Endothelial cell of umbilical vein (primary cell): ENCODE measurements around the gene SLC9A9. TPM values are rescaled to one million over a fixed set of nuclear protein-coding genes. Genes with fewer than 3 reads are reported as not detected.

Experiments
- BruUV-seq: library from RNA; stranded (reverse); fragments of 400-500 nt; replicated peaks from 2 replicates; lab custom pipeline; 2021; lab: Mats Ljungman, UMichigan
- CTCF ChIA-PET: fragments of 300-600, 350-600 bp; sonication (Branson Sonifier 250); formaldehyde crosslinking; loops from one replicate; lab custom pipeline; 2021; ENCODE audit warnings: antibody characterized with exemption, inconsistent platforms; lab: Charles Lee
- POLR2A ChIA-PET: fragments of 300-600, 350-600 bp; sonication (Branson Sonifier 250); formaldehyde crosslinking; loops from one replicate; lab custom pipeline; 2021; ENCODE audit warnings: antibody characterized with exemption, inconsistent platforms; lab: Charles Lee
- DNase-seq: peaks from one replicate; pipeline ENCODE4 v3.0.0-alpha.2; 2011; ENCODE audit warnings: low read depth, low spot score
- FAIRE-seq: peaks from 2 replicates; lab custom pipeline; 2011; peaks lifted over from hg19 to GRCh38; lab: Jason Lieb, UNC
- H2AFZ ChIP-seq: 2 replicates; pipeline ENCODE4 v1.6.0; 2012; ENCODE audit warnings: low read depth, low read length, control low read depth, inconsistent platforms
- H3K27ac ChIP-seq: 2 replicates; pipeline ENCODE4 v1.5.1; 2011; ENCODE audit warnings: low read depth, mild to moderate bottlenecking, control low read depth, low read length, moderate library complexity; ENCODE audit not compliant: insufficient read depth
- H3K27me3 ChIP-seq, 2 experiments: 2 replicates each; pipeline versions ENCODE4 v1.6.0 to v1.6.1; 2011; ENCODE audit warnings: low read length in 2 of 2, mixed read lengths in 1 of 2; ENCODE audit not compliant: control insufficient read depth in 2 of 2, insufficient read depth in 2 of 2
- H3K36me3 ChIP-seq, 2 experiments: 2 replicates in 1 of 2; 3 replicates in 1 of 2; pipeline ENCODE4 v1.5.1; 2011; ENCODE audit warnings: low read length in 2 of 2, mild to moderate bottlenecking in 1 of 2, moderate library complexity in 1 of 2; ENCODE audit not compliant: control insufficient read depth in 2 of 2, insufficient read depth in 2 of 2; ENCODE audit errors: extremely low read depth in 1 of 2
- H3K4me1 ChIP-seq: 3 replicates; pipeline ENCODE4 v1.5.1; 2011; ENCODE audit warnings: mild to moderate bottlenecking, low read length; ENCODE audit not compliant: control insufficient read depth, insufficient read depth; ENCODE audit errors: extremely low read depth
- H3K4me2 ChIP-seq: 2 replicates; pipeline ENCODE4 v1.6.1; 2011; ENCODE audit warnings: low read length, control low read depth, mixed read lengths; ENCODE audit not compliant: insufficient read depth
- H3K4me3 ChIP-seq, 3 experiments: fragments of 200-600 bp in 1 of 3; sonication (generic), shearing (Covaris generic) in 1 of 3; replicated peaks in 1 of 3; 2 replicates each; pipeline ENCODE4 v1.5.1; 2011 to 2016; ENCODE audit warnings: control low read depth in 3 of 3, low read length in 3 of 3, mild to moderate bottlenecking in 2 of 3, inconsistent platforms in 1 of 3, low read depth in 1 of 3, moderate library complexity in 1 of 3; ENCODE audit not compliant: insufficient read depth in 1 of 3
- H3K79me2 ChIP-seq: 2 replicates; pipeline ENCODE4 v1.6.0; 2012; ENCODE audit warnings: low read length, inconsistent platforms; ENCODE audit not compliant: control insufficient read depth, insufficient read depth
- H3K9ac ChIP-seq: replicated peaks from 2 replicates; pipeline ENCODE3; 2011; ENCODE audit warnings: low read length, control low read depth; ENCODE audit not compliant: insufficient read depth; ENCODE audit errors: extremely low read depth
- H3K9me1 ChIP-seq: replicated peaks from 3 replicates; pipeline ENCODE4 v1.6.0; 2011; ENCODE audit warnings: mild to moderate bottlenecking, low read length; ENCODE audit not compliant: control insufficient read depth, insufficient read depth; ENCODE audit errors: extremely low read depth
- H3K9me3 ChIP-seq: replicated peaks from 2 replicates; pipeline ENCODE4 v1.5.1; 2012; ENCODE audit warnings: low read length, inconsistent platforms; ENCODE audit not compliant: control insufficient read depth, insufficient read depth
- H4K20me1 ChIP-seq: replicated peaks from 2 replicates; pipeline ENCODE3; 2011; ENCODE audit warnings: mild to moderate bottlenecking, low read length; ENCODE audit not compliant: control insufficient read depth, insufficient read depth; ENCODE audit errors: extremely low read depth
- CTCF ChIP-seq, 2 donors: IDR thresholded peaks; 1 replicate in 1 of 2; 2 replicates in 1 of 2; pipeline ENCODE4 v1.5.1; 2011; ENCODE audit warnings: low read length in 2 of 2, mild to moderate bottlenecking in 2 of 2, moderate library complexity in 2 of 2, control low read depth in 1 of 2, inconsistent platforms in 1 of 2, low read depth in 1 of 2; ENCODE audit not compliant: insufficient read depth in 1 of 2; ENCODE audit errors: extremely low read depth in 1 of 2
- EZH2 ChIP-seq: IDR thresholded peaks from 2 replicates; pipeline ENCODE4 v1.6.1; 2012; ENCODE audit warnings: borderline replicate concordance, low read depth, mild to moderate bottlenecking, moderate library complexity, low read length, inconsistent platforms; ENCODE audit not compliant: severe bottlenecking
- FOS ChIP-seq: IDR thresholded peaks from 2 replicates; pipeline ENCODE4 v1.6.1; 2011; ENCODE audit warnings: mild to moderate bottlenecking, low read length, moderate library complexity, borderline replicate concordance; ENCODE audit not compliant: insufficient read depth
- GATA2 ChIP-seq: IDR thresholded peaks from 2 replicates; pipeline ENCODE4 v1.7.0; 2011; ENCODE audit warnings: low read depth, mild to moderate bottlenecking, moderate library complexity, mixed read lengths, low read length; ENCODE audit not compliant: insufficient read length, insufficient read depth
- JUN ChIP-seq: IDR thresholded peaks from 2 replicates; pipeline ENCODE4 v1.6.1; 2011; ENCODE audit warnings: borderline replicate concordance, low read depth; ENCODE audit not compliant: insufficient read length, insufficient read depth
- MAX ChIP-seq: IDR thresholded peaks from 2 replicates; pipeline ENCODE4 v1.6.1; 2011; ENCODE audit not compliant: insufficient read depth, insufficient read length
- MYC ChIP-seq: IDR thresholded peaks from one replicate; pipeline ENCODE4 v1.6.1; 2011; ENCODE audit warnings: mild to moderate bottlenecking, low read depth, low read length
- POLR2A ChIP-seq: IDR thresholded peaks from 2 replicates; pipeline ENCODE4 v1.6.1; 2012; ENCODE audit warnings: low read depth, mild to moderate bottlenecking, control low read depth, low read length
- POLR2AphosphoS5 ChIP-seq: IDR thresholded peaks from 2 replicates; pipeline ENCODE4 v1.6.1; 2012; ENCODE audit warnings: low read depth, mild to moderate bottlenecking, control low read depth, low read length, moderate library complexity; ENCODE audit not compliant: insufficient read depth
- dilution Hi-C: fragments of 300-500 bp; cut with MboI; formaldehyde crosslinking; loops from one replicate; pipeline ENCODE4 v1.15.0; 2019; ENCODE audit warnings: low sequenced_read_pairs; ENCODE audit not compliant: extremely low pct_ligation_motif_present
- intact Hi-C: fragments of 100-400 bp; cut with micrococcal nuclease; formaldehyde crosslinking; loops from one replicate; pipeline ENCODE4 v1.10.0; 2022
- polyA plus RNA-seq, 4 experiments: library from polyadenylated mRNA; depleted of rRNA in 3 of 4; stranded (reverse) in 3 of 4; unstranded in 1 of 4; fragments of >200 nt; gene quantifications; 2 replicates each; pipeline versions ENCODE4 v1.2.1 to v1.2.3, GENCODE V29; 2011 to 2012; ENCODE audit warnings: missing spikeins in 1 of 4
- total RNA-seq: library from RNA; stranded (reverse); gene quantifications from 2 replicates; pipeline ENCODE4 v1.2.3, GENCODE V29; 2021

The SLC9A9 gene
- total and polyA plus RNA-seq, 2 donors (not counting 3 experiments of a cell fraction or from before 2014, with no cell fraction given) = 1.5 to 1.8 TPM

GRCh38 chr3:143429628-143430514 lies 418.4 kb downstream of the SLC9A9 start:
- H3K36me3 ChIP-seq = no peaks in the 10 kb centered on the region
- H4K20me1 ChIP-seq = no peaks in the 10 kb centered on the region
- no peaks in the 10 kb centered on the region for H3K4me1 ChIP-seq
- no peak overlapping the region for H2AFZ ChIP-seq
- intact Hi-C loops = no loop called here
- no TSS peak for BruUV-seq
- H3K9me1 ChIP-seq = no peaks in the 10 kb centered on the region
- CTCF ChIA-PET = no interaction called here
- POLR2A ChIA-PET = no interaction called here
- no peak overlapping the region for H3K4me3 ChIP-seq
- H3K79me2 ChIP-seq = no peaks in the 10 kb centered on the region
- H3K9me3 ChIP-seq = no peaks in the 10 kb centered on the region
- TF ChIP-seq CTCF (IDR thresholded peaks at IDR 0.05; ENCODE audit: extremely low read depth in 1 of 2, insufficient read depth in 1 of 2, low read depth in 1 of 2, low read length in 2 of 2) (no peak), FOS (no peak), MAX (no peak), JUN (no peak), POLR2A (no peak), EZH2 (no peak), MYC (no peak), POLR2AphosphoS5 (no peak), GATA2 (no peak)
- dilution Hi-C loops = no loop called here
- FAIRE-seq (no peak), DNase-seq (no peak)
- H3K27ac ChIP-seq = no peak overlapping the region
- no peaks in the 10 kb centered on the region for H3K27me3 ChIP-seq
- no peak overlapping the region for H3K4me2 ChIP-seq
- H3K9ac ChIP-seq = no peak overlapping the region
